ENCODE measurements around the gene ZDHHC11B.
"Not testable (repeated sequence)": the region's sequence is repeated elsewhere in the genome, so short reads cannot be mapped to it uniquely, and the experiment has no call there.

DNA sequence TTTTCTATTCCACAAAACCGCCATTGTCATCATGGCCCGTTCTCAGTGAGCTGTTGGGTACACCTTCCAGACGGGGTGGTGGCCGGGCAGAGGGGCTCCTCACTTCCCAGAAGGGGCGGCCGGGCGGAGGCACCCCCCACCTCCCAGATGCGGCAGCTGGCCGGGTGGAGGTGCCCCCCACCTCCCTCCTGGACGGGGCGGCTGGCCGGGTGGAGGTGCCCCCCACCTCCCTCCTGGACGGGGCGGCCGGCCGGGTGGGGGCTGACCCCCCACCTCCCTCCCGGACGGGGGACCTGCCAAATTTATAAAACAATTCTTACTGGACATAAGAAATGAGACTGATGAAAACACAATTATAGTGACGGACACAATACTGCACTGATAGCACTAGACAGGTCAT lies 43.7 kb upstream of the ZDHHC11B start:
- TF ChIP-seq, protein P1, sequence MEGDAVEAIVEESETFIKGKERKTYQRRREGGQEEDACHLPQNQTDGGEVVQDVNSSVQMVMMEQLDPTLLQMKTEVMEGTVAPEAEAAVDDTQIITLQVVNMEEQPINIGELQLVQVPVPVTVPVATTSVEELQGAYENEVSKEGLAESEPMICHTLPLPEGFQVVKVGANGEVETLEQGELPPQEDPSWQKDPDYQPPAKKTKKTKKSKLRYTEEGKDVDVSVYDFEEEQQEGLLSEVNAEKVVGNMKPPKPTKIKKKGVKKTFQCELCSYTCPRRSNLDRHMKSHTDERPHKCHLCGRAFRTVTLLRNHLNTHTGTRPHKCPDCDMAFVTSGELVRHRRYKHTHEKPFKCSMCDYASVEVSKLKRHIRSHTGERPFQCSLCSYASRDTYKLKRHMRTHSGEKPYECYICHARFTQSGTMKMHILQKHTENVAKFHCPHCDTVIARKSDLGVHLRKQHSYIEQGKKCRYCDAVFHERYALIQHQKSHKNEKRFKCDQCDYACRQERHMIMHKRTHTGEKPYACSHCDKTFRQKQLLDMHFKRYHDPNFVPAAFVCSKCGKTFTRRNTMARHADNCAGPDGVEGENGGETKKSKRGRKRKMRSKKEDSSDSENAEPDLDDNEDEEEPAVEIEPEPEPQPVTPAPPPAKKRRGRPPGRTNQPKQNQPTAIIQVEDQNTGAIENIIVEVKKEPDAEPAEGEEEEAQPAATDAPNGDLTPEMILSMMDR (IDR thresholded peaks at IDR 0.05) = not testable (repeated sequence)
- TF ChIP-seq POLR2A (IDR thresholded peaks at IDR 0.05) = not testable (repeated sequence)
